ENCODE measurements around the gene MRFAP1. TPM values are rescaled to one million over a fixed set of nuclear protein-coding genes. Genes with fewer than 3 reads are reported as not detected.

MRFAP1 gene
- 153 and 191 TPM in 2 replicates for total RNA-seq (2014; rRNA removed; shearing (Covaris generic))

GRCh38 chr4:6640292-6641163, at the start of gene MRFAP1:
TSS of gene MRFAP1 (plus strand) at chr4:6640685. CDS start at chr4:6640863, 178 bp downstream.
- DNase-seq (ENCODE audit: low spot score) = peak; percentile 82

- DNase-seq (ENCODE audit: low spot score) = no peak
These were observed 49.2 kb upstream of the MRFAP1 start for GRCh38 chr4:6591313-6591712.

DNA sequence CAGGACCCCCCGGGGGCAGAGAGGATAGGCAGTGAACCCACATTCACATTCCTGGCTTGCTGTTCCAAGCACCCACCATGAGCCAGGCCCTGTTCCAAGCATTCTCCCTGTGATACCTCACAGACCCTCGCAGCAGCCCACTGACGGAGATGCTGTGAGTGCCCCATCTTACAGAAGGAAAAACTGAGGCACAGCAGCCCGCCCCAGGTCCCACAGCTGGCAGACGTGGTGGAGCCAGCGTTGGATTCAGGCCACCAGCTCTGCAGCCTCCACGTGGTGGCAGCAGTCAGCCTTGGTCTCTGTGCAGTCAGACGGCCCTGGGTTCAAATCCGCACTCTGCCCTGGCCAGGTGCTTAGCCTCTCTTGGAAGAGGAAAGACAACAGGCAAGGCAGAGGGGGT, 48.7 kb upstream of the MRFAP1 start:
- DNase-seq (ENCODE audit: low spot score) = no peak

GRCh38 chr4:6592804-6593563, 47.5 kb upstream of the MRFAP1 start:
- DNase-seq (ENCODE audit: low spot score) = no peak

- no peak for DNase-seq (ENCODE audit: low spot score)
These were observed 46.1 kb upstream of the MRFAP1 start for GRCh38 chr4:6594341-6594740.

DNA sequence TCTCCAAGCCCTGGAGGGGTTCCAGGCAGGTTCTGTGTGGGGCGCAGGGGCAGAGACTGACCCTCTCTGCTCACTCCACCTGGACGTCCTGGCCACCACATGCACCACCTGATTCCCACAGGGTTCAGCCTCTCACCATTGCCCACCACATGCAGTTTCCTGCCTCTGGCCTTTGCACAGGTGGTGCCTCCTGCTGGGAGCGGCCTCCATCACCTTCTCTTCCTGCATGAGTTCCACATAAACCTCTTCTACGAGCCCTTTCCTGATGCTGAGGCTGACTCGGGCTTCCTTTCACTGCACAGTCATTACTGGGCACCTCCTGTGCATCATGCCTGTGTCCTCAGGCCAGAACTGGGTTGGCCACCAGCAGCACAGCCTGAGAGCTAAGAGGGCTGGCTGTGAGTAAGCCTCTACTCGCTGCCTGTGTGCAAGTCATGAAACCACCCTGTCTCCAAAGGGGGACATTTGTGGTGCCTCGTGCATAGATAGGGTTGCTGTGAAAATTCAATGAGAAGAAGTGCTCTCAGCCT, 45.6 kb upstream of the MRFAP1 start:
- DNase-seq (ENCODE audit: low spot score) = no peak

GRCh38 chr4:6595897-6596537, 44.5 kb upstream of the MRFAP1 start:
- peak; percentile 4 for DNase-seq (ENCODE audit: low spot score)

- no peak for DNase-seq (ENCODE audit: low spot score)
These were observed 43.5 kb upstream of the MRFAP1 start for GRCh38 chr4:6596948-6597347.

- no peak for DNase-seq (ENCODE audit: low spot score)
These were observed 42.4 kb upstream of the MRFAP1 start for GRCh38 chr4:6598127-6598526.

DNA sequence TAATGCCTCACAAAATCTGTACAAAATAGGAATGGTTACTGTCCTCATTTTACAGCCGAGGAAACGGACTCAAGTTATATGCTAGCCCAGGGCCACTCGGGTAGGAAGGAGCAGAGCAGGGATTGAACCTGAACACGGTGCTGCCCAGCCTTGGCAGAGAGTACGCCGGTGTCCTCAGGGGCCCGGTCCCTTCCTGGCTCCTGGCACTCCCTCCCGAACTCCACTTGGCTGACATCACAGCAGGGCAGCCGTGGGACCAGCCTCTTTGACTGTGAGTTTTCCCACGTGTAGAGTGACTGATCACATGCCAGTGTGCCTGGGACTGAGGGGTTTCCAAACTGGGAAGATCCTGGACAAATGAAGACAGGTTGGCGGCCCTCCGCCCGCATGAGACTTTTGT, 41.8 kb upstream of the MRFAP1 start:
- DNase-seq (ENCODE audit: low spot score) = no peak

- no peak for DNase-seq (ENCODE audit: low spot score)
These were observed 38.7 kb upstream of the MRFAP1 start for GRCh38 chr4:6601661-6602250.

DNA sequence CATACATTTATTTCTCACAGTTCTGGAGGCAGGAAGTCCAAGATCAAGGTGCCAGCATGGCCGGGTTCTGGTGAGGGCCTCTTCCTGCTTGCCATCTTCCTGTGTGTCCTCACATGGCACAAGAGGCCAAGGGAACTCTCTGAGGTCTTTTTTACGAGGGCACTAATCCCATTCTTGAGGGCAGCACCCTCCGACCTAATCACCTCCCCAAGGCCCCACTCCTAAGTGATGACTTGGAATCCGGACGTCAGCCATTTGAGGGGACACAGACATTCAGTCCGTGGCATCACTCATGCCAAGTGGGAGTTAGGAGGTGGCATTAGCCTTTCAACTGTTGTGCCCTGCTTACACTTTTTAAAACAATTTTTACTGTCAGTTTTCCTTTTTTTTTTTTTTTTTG, 38.2 kb upstream of the MRFAP1 start:
- no peak for DNase-seq (ENCODE audit: low spot score)

- DNase-seq (ENCODE audit: low spot score) = no peak
These were observed 37.4 kb upstream of the MRFAP1 start for GRCh38 chr4:6603128-6603527.

DNA sequence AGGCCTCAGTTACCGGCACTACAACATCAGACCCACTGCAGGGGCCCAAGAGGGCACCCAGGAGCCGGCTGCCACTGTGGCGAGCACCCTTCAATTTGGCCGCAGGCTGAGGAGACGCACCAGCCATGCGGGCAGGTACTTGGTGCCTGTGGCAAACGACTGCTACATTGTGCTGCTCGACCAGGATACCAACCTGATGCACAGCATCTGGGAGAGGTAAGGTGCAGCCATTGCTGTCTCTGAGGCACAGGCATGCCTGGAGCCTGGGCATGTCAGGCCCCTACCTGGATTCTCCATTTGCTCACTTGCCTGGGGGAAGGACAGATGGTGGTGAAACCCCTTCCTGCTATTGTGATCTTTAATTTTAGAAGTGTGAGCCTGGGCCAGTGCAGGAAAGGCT, 35.4 kb upstream of the MRFAP1 start:
- no peak for DNase-seq (ENCODE audit: low spot score)

GRCh38 chr4:6605605-6606004, 34.9 kb upstream of the MRFAP1 start:
- DNase-seq (ENCODE audit: low spot score) = no peak

GRCh38 chr4:6606465-6607235, 33.8 kb upstream of the MRFAP1 start:
- DNase-seq (ENCODE audit: low spot score) = no peak

DNA sequence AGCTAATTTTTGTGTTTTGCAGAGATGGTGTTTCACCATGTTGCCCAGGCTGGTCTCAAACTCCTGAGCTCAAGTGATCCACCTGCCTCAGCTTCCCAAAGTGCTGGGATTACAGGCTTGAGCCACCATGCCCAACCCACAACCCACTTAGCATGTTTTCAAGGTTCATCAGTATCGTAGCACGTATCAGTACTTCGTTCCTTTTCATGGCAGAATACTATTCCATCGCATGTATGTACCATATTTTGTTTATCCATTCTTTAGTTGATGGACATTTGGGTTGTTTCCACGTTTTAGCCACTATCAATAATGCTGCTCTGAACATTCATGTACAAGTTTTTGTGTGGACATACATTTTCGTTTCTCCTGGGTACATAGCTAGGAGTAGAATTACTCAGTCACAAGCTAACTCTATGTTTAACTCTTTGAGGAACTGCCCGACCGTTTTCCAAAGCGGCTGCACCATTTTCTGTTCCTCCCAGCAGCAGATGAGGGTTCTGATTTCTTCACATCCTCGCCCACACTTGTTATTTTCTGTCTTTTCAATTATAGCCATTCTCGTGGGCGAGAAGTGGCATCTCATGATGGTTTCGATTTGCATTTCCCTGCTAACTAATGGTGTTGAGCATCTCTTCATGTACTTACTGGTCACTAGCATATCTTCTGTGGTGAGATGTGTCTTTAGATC, 33.0 kb upstream of the MRFAP1 start:
- no peak for DNase-seq (ENCODE audit: low spot score)

DNA sequence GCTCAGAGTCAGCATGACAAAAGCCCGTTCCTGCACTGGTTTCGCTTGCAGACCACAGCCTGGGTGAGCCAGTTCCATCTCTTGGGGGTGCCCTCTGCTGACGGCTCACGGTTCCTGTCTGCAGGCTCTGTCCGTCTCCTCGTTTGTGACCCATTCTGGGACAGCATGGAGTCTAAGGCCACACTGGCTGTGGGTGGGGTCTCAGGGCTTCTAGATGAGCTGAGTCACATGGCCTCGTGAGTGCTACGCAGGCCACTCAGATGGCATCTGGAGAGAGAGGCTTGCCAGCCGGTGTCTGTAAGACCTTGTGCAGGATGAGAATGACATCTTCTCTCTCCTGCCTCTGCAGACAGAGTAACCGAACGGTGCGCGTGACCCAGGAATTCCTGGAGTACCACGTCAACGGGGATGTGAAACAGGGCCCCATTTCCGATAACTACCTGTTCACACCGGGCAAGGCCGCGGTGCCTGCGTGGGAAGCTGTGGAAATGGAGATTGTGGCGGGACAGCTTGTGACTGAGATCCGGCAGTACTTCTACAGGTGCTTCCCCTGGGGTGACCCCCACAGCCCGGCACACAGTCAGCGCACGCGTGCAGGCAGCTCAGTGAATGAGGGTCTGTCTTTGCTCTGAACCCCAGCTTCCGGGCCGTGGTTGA, 31.6 kb upstream of the MRFAP1 start:
- peak; percentile 18 for DNase-seq (ENCODE audit: low spot score)

DNA sequence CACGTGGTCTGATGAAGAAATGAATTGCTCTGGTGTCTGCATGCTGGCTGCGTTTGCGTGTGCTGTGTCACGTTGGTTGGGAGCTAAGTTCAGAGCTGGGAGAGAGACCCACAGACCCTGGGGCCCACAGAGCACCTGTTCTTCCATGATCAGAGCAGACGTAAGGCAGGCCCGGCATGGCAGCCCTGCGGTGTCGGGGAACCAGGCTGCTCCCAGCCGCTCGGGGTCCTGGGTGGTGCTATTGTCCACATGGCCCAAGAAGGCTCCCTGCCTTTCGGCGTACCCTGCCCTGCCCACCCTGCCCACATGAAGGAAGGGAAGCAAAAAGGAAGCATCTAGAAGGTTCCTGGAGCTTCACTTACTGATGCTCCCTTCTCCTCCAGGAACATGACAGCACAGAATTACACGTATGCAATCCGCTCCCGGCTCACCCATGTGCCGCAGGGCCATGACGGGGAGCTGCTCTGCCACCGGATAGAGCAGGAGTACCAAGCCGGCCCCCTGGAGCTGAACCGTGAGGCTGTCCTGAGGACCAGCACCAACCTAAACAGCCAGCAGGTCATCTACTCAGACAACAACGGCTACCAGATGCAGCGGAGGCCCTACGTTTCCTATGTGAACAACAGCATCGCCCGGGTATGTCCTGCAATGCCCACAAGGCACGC, 30.9 kb upstream of the MRFAP1 start:
- no peak for DNase-seq (ENCODE audit: low spot score)

Measured in A172 (cell line).